GM12892 (cell line): ENCODE measurements around the gene ZNF697.

Experiments
- POLR2A ChIP-seq: IDR thresholded peaks from 2 replicates; pipeline ENCODE4 v1.6.1; 2011; ENCODE audit warnings: low read depth, low read length, control low read depth
- POLR2AphosphoS5 ChIP-seq: IDR thresholded peaks from 2 replicates; pipeline ENCODE4 v1.6.1; 2011; ENCODE audit warnings: low read depth, low read length, control low read depth
- TAF1 ChIP-seq: IDR thresholded peaks from 2 replicates; pipeline ENCODE4 v1.6.1; 2011; ENCODE audit warnings: low read depth, mild to moderate bottlenecking, control low read depth, low read length, borderline replicate concordance

DNA sequence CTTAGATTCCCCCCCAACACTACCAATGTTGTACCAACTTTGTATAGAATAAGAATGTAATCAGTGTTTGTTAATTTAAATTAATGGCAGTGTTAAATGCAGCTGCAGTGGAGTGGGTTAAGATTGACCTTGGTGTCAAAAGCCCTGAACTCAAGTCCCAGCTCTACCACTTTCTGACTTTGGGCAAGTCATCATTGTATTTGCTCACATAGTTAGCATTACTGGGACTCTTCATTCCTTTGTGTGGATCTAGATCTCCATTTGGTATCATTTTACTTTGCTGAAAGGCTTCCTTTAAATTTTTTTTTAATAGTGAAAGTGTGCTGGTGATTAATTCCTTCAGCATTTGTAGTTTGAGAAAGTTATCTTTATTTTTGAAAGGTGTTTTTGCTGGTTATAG, 41.4 kb upstream of the ZNF697 start:
- TF ChIP-seq POLR2AphosphoS5 (no peak), POLR2A (no peak), TAF1 (no peak)
